Loucy (cell line): ENCODE results near the gene NRIP3.

ENCODE experiments used
- EZH2phosphoT487 ChIP-seq: fragments of 200-600 bp; IDR thresholded peaks from 2 replicates; pipeline ENCODE4 v1.6.1; 2018; ENCODE audit warnings: antibody characterized with exemption, mild to moderate bottlenecking, moderate library complexity, borderline replicate concordance
- TF ChIP-seq, protein P1 (sequence below): fragments of 200-600 bp; sonication (generic); conservative IDR thresholded peaks from 2 replicates; pipeline ENCODE4 v1.5.1; 2014; ENCODE audit warnings: mild to moderate bottlenecking, antibody characterized with exemption, low read length

DNA sequence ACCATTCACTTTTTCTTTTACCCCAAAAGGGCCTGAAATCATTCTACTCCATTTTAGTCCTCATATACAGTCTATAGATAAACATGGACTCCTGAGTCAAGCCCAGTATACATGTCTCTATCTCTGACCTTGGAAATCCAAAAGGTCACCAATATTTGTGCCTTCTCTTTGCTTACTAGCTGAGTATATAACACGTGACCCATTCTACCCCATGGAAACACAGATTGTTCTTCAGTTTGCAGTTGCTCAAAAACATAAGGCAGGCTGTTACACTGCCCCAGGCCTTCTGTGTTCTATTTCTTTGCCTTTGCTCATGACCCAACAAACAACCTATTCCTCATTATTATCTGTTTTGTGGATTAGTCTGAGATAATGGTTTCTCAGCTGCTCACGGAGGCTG lies 5.8 kb downstream of the NRIP3 start:
- TF ChIP-seq, protein P1, sequence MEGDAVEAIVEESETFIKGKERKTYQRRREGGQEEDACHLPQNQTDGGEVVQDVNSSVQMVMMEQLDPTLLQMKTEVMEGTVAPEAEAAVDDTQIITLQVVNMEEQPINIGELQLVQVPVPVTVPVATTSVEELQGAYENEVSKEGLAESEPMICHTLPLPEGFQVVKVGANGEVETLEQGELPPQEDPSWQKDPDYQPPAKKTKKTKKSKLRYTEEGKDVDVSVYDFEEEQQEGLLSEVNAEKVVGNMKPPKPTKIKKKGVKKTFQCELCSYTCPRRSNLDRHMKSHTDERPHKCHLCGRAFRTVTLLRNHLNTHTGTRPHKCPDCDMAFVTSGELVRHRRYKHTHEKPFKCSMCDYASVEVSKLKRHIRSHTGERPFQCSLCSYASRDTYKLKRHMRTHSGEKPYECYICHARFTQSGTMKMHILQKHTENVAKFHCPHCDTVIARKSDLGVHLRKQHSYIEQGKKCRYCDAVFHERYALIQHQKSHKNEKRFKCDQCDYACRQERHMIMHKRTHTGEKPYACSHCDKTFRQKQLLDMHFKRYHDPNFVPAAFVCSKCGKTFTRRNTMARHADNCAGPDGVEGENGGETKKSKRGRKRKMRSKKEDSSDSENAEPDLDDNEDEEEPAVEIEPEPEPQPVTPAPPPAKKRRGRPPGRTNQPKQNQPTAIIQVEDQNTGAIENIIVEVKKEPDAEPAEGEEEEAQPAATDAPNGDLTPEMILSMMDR: no peak
- no peak for TF ChIP-seq EZH2phosphoT487
